Osteoblast (primary cell): ENCODE results near the gene MGAT4B. TPM values are rescaled to one million over a fixed set of nuclear protein-coding genes. Genes with fewer than 3 reads are reported as not detected.

ENCODE experiments used
- DNase-seq: peaks from one replicate; pipeline ENCODE4 v3.0.0; 2011; ENCODE audit warnings: low spot score, mixed read lengths; ENCODE audit not compliant: insufficient read length; ENCODE audit errors: missing footprints
- H2AFZ ChIP-seq: 2 replicates; pipeline ENCODE4 v1.6.0; 2011; ENCODE audit warnings: mild to moderate bottlenecking, low read length
- H3K27ac ChIP-seq: 2 replicates; pipeline ENCODE4 v1.5.1; 2011; ENCODE audit warnings: mild to moderate bottlenecking, low read depth, low read length, moderate library complexity
- H3K27me3 ChIP-seq: 2 replicates; pipeline ENCODE4 v1.6.0; 2012; ENCODE audit warnings: mild to moderate bottlenecking, control low read depth, inconsistent platforms, low read length, moderate library complexity; ENCODE audit not compliant: insufficient read depth
- H3K36me3 ChIP-seq: 2 replicates; pipeline ENCODE4 v1.5.1; 2011; ENCODE audit warnings: mild to moderate bottlenecking, low read length, control low read depth, moderate library complexity; ENCODE audit not compliant: insufficient read depth
- H3K4me1 ChIP-seq: 2 replicates; pipeline ENCODE4 v1.5.1; 2011; ENCODE audit warnings: mild to moderate bottlenecking, low read length, control low read depth, moderate library complexity; ENCODE audit not compliant: insufficient read depth
- H3K4me2 ChIP-seq: 2 replicates; pipeline ENCODE4 v1.6.0; 2011; ENCODE audit warnings: mild to moderate bottlenecking, low read length; ENCODE audit not compliant: insufficient read depth
- H3K4me3 ChIP-seq: fragments of 200-600 bp; sonication (generic); 3 replicates; pipeline ENCODE4 v1.5.1; 2012; ENCODE audit warnings: mild to moderate bottlenecking, low read length, inconsistent platforms; ENCODE audit not compliant: insufficient read depth
- H3K79me2 ChIP-seq: 2 replicates; pipeline ENCODE4 v1.6.0; 2012; ENCODE audit warnings: mild to moderate bottlenecking, low read length, control low read depth, inconsistent platforms; ENCODE audit not compliant: insufficient read depth
- H3K9me3 ChIP-seq: 2 replicates; pipeline ENCODE4 v1.5.1; 2011; ENCODE audit warnings: low read depth, low read length, control low read depth
- H4K20me1 ChIP-seq: 2 replicates; pipeline ENCODE4 v1.6.0; 2012; ENCODE audit warnings: mild to moderate bottlenecking, low read length, control low read depth; ENCODE audit not compliant: insufficient read depth
- small RNA-seq: library from RNA; depleted of rRNA; stranded (forward); fragments of <200 nt; gene quantifications from one replicate; pipeline ENCODE3, GENCODE V24; 2012
- total RNA-seq: library from RNA; depleted of rRNA; stranded (reverse); fragments of >200 nt; gene quantifications from 2 replicates; pipeline ENCODE4 v1.2.3, GENCODE V29; 2012
- TF ChIP-seq, protein P1 (sequence below): IDR thresholded peaks from 2 replicates; pipeline ENCODE4 v1.5.1; 2011; ENCODE audit warnings: mild to moderate bottlenecking, low read depth, low read length, moderate library complexity; ENCODE audit errors: extremely low read depth

The MGAT4B gene
- total RNA-seq, 1 donor = 95.9 TPM

DNA sequence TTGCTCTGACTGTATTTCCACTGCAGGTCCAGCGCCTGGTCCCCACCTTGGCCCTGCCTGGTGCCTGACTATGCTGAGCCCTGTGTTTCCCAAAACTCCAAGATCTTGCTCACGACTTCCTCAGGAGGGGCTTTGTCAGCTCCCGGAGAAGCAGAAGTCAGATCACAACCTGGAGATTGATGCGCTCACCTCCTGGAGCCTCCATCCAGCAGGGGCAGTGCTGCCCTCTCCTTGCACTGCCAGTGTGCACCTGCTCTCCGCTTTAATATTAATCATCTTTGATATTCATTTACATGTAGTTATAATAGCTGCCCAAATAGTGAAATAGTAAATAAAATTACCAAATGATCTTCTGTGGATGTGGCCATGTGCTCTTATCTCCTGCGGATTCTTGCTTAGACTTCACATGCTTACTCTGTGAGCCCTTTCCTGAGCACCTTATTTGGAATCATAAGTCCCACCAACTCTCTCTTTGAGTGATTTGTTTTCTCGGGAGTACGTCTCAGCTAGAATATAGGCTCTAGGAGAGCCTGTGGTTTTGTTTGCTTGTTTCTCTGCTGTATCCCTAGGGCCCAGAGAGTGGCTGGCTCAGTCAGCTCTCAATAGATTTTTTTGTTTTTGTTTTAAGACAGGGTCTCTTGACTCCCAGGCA is 56.7 kb downstream of the MGAT4B start:
- H3K27ac ChIP-seq = no peak overlapping the region
- peaks cover 86% of the 10 kb centered on the region for H3K79me2 ChIP-seq
- H2AFZ ChIP-seq = no peak overlapping the region
- H3K27me3 ChIP-seq = no peaks in the 10 kb centered on the region
- no peaks in the 10 kb centered on the region for H3K9me3 ChIP-seq
- H3K4me2 ChIP-seq = no peak overlapping the region
- TF ChIP-seq, protein P1, sequence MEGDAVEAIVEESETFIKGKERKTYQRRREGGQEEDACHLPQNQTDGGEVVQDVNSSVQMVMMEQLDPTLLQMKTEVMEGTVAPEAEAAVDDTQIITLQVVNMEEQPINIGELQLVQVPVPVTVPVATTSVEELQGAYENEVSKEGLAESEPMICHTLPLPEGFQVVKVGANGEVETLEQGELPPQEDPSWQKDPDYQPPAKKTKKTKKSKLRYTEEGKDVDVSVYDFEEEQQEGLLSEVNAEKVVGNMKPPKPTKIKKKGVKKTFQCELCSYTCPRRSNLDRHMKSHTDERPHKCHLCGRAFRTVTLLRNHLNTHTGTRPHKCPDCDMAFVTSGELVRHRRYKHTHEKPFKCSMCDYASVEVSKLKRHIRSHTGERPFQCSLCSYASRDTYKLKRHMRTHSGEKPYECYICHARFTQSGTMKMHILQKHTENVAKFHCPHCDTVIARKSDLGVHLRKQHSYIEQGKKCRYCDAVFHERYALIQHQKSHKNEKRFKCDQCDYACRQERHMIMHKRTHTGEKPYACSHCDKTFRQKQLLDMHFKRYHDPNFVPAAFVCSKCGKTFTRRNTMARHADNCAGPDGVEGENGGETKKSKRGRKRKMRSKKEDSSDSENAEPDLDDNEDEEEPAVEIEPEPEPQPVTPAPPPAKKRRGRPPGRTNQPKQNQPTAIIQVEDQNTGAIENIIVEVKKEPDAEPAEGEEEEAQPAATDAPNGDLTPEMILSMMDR = no peak
- H3K4me3 ChIP-seq = no peak overlapping the region
- H3K4me1 ChIP-seq = no peaks in the 10 kb centered on the region
- H3K36me3 ChIP-seq = peaks cover 6% of the 10 kb centered on the region
- peaks cover 37% of the 10 kb centered on the region for H4K20me1 ChIP-seq
- DNase-seq = peak; percentile 71

DNA sequence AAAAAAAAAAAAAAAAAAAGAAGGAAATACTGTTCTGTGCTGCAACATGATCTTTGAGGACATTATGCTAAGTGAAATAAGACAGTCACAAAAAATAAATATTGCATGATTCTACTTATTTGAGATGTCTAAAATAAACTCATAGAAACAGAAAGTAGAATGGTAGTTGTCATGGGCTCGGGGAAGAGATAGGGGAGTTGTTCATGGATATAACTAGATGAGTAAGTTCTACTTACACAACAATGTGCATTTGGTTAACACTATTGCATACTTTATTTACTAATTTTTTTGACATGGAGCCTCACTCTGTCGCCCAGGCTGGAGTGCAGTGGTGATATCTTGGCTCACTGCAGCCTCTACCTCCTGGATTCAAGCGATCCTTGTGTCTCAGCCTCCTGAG is 58.9 kb downstream of the MGAT4B start:
- Histone ChIP-seq H3K79me2 (peaks cover 78% of the 10 kb centered on the region), H3K27ac (no peak overlapping the region), H2AFZ (no peak overlapping the region), H3K4me2 (no peak overlapping the region), H3K27me3 (no peaks in the 10 kb centered on the region), H3K4me3 (no peak overlapping the region), H3K4me1 (no peaks in the 10 kb centered on the region), H3K9me3 (no peaks in the 10 kb centered on the region), H4K20me1 (peaks cover 30% of the 10 kb centered on the region), H3K36me3 (peaks cover 6% of the 10 kb centered on the region)
- no peak for DNase-seq
- TF ChIP-seq, protein P1 = no peak

Small RNAs within 50 kb of the gene (small RNA-seq; reads per million reads assigned to genes)
- gene MIR1229 = not detected
- not detected for gene RF00019

Other genes with a start within 250 kb of the MGAT4B start
- 354 and 368 TPM in 2 replicates for gene HNRNPH1, start 183.2 kb downstream of the MGAT4B start, total RNA-seq
- gene CBY3, start 125.8 kb downstream of the MGAT4B start, total RNA-seq = not detected in 2 replicates
- gene CANX, start 107.9 kb downstream of the MGAT4B start, total RNA-seq = 689 and 698 TPM in 2 replicates
- gene MAML1, start 74.0 kb downstream of the MGAT4B start, total RNA-seq = 12.4 and 14.1 TPM in 2 replicates
- 1.4 and 1.5 TPM in 2 replicates for gene LTC4S, start 12.9 kb downstream of the MGAT4B start, total RNA-seq
- gene SQSTM1, start 14.0 kb upstream of the MGAT4B start, total RNA-seq = 826 and 992 TPM in 2 replicates
- 10.1 and 12.7 TPM in 2 replicates for gene MRNIP, start 52.0 kb upstream of the MGAT4B start, total RNA-seq
- gene TBC1D9B, start 101.0 kb upstream of the MGAT4B start, total RNA-seq = 89.4 and 90.2 TPM in 2 replicates